GM21786 (cell line): Measurements from ENCODE around the gene PDE3B.
"Not testable (repeated sequence)": the region's sequence is repeated elsewhere in the genome, so short reads cannot be mapped to it uniquely, and the experiment has no call there.

Source experiments
- ATAC-seq: cut with Tn5 transposase; IDR thresholded peaks from one replicate; pipeline ENCODE4 v1.9.1; 2021; ENCODE audit not compliant: unreplicated experiment

Gene PDE3B

GRCh38 chr11:14743667-14744066 is 100.1 kb downstream of the PDE3B start:
- not testable (repeated sequence) for ATAC-seq

GRCh38 chr11:14746857-14747395 is 103.3 kb downstream of the PDE3B start:
- ATAC-seq, result no peak

- ATAC-seq, result no peak
These were observed 104.5 kb downstream of the PDE3B start for GRCh38 chr11:14748090-14748489.

- no peak for ATAC-seq
These were observed 107.3 kb downstream of the PDE3B start for GRCh38 chr11:14750911-14751310.

GRCh38 chr11:14751975-14752407 is 108.4 kb downstream of the PDE3B start:
- no peak for ATAC-seq

- ATAC-seq, result no peak
These were observed 111.5 kb downstream of the PDE3B start for GRCh38 chr11:14755140-14755539.

GRCh38 chr11:14756349-14756748 is 112.7 kb downstream of the PDE3B start:
- ATAC-seq, result no peak

- ATAC-seq, result not testable (repeated sequence)
These were observed 115.9 kb downstream of the PDE3B start for GRCh38 chr11:14759300-14760012.

- no peak for ATAC-seq
These were observed 120.6 kb downstream of the PDE3B start for GRCh38 chr11:14764179-14764578.

- ATAC-seq, result peak; percentile 91
These were observed 121.2 kb downstream of the PDE3B start for GRCh38 chr11:14764579-14765527.

- ATAC-seq, result no peak
These were observed 123.0 kb downstream of the PDE3B start for GRCh38 chr11:14766585-14766984.

GRCh38 chr11:14768526-14769188 is 125.1 kb downstream of the PDE3B start:
- ATAC-seq, result peak; percentile 37

- ATAC-seq, result no peak
These were observed 130.2 kb downstream of the PDE3B start for GRCh38 chr11:14773755-14774154.

- no peak for ATAC-seq
These were observed 131.1 kb downstream of the PDE3B start for GRCh38 chr11:14774721-14775120.

- ATAC-seq, result no peak
These were observed 132.3 kb downstream of the PDE3B start for GRCh38 chr11:14775897-14776296.

- ATAC-seq, result not testable (repeated sequence)
These were observed 134.9 kb downstream of the PDE3B start for GRCh38 chr11:14778460-14778859.

- ATAC-seq, result no peak
These were observed 140.2 kb downstream of the PDE3B start for GRCh38 chr11:14783788-14784187.

- no peak for ATAC-seq
These were observed 140.6 kb downstream of the PDE3B start for GRCh38 chr11:14784230-14784629.

- no peak for ATAC-seq
These were observed 146.4 kb downstream of the PDE3B start for GRCh38 chr11:14789879-14790484.

GRCh38 chr11:14793546-14793945 is 149.9 kb downstream of the PDE3B start:
- no peak for ATAC-seq

GRCh38 chr11:14796028-14796427 is 152.4 kb downstream of the PDE3B start:
- ATAC-seq, result not testable (repeated sequence)
